K562 (cell line): Measurements from ENCODE around the gene REX1BD. TPM values are rescaled to one million over a fixed set of nuclear protein-coding genes. Genes with fewer than 3 reads are reported as not detected.

Experiments used
- ATAC-seq: fragments of 200-7000 bp; cut with Tn5 transposase; 3 replicates; pipeline ENCODE4 v1.9.1; 2020; ENCODE audit warnings: moderate library complexity
- BruUV-seq: library from RNA; stranded (reverse); fragments of 400-500 nt; replicated peaks from 2 replicates; lab custom pipeline; 2021; lab: Mats Ljungman, UMichigan
- CTCF ChIA-PET: fragments of 300-600 bp; formaldehyde crosslinking; extraction: SDS; loops from one replicate; lab custom pipeline; 2021; ENCODE audit warnings: low intra/inter-chr PET ratio; lab: Yijun Ruan, JAX
- POLR2A ChIA-PET: fragments of 300-600, 350-650 bp; sonication (Branson Sonifier 250); formaldehyde crosslinking; extraction: SDS; loops from one replicate; lab custom pipeline; 2021; ENCODE audit warnings: antibody characterized with exemption, inconsistent platforms; lab: Yijun Ruan, JAX
- DNase-seq, 4 experiments: peaks; one replicate each; pipeline versions ENCODE4 v3.0.0 to v3.0.0-alpha.2; 2011 to 2018; ENCODE audit warnings: low spot score in 3 of 4, mixed read lengths in 3 of 4; ENCODE audit errors: extremely low read depth in 1 of 4
- FAIRE-seq: peaks from 2 replicates; lab custom pipeline; 2011; peaks lifted over from hg19 to GRCh38; lab: Jason Lieb, UNC
- H2AFZ ChIP-seq: 2 replicates; pipeline ENCODE4 v1.6.0; 2011; ENCODE audit warnings: low read depth, low read length, control low read depth, inconsistent platforms
- H3K27ac ChIP-seq: fragments of 200-600 bp; 3 replicates; pipeline ENCODE4 v1.8.0; 2011; ENCODE audit warnings: low read depth, mild to moderate bottlenecking, control low read depth, inconsistent platforms, low read length, moderate library complexity, mixed read lengths; ENCODE audit errors: extremely low read depth
- H3K27me3 ChIP-seq, 2 experiments: fragments of 300-600 bp in 1 of 2; 2 replicates in 1 of 2; 3 replicates in 1 of 2; pipeline versions ENCODE4 v1.6.0 to v1.8.0; 2011; ENCODE audit warnings: inconsistent platforms in 2 of 2, low read length in 2 of 2, mild to moderate bottlenecking in 1 of 2, mixed read lengths in 1 of 2, moderate library complexity in 1 of 2; ENCODE audit not compliant: control insufficient read depth in 2 of 2, insufficient read depth in 2 of 2
- H3K36me3 ChIP-seq: fragments of 300-600 bp; 3 replicates; pipeline ENCODE4 v1.8.0; 2011; ENCODE audit warnings: mild to moderate bottlenecking, low read length, inconsistent platforms; ENCODE audit not compliant: control insufficient read depth, insufficient read depth
- H3K4me1 ChIP-seq, 2 experiments: fragments of 200-600 bp in 1 of 2; replicated peaks in 1 of 2; 2 replicates in 1 of 2; 3 replicates in 1 of 2; pipeline versions ENCODE4 v1.5.1 to v1.8.0; 2011; ENCODE audit warnings: inconsistent platforms in 2 of 2, low read length in 2 of 2, mild to moderate bottlenecking in 1 of 2, mixed read lengths in 1 of 2, moderate library complexity in 1 of 2; ENCODE audit not compliant: control insufficient read depth in 2 of 2, insufficient read depth in 2 of 2
- H3K4me2 ChIP-seq: 2 replicates; pipeline ENCODE4 v1.6.1; 2011; ENCODE audit warnings: low read length, control low read depth, inconsistent platforms, mixed read lengths; ENCODE audit not compliant: insufficient read depth
- H3K4me3 ChIP-seq: fragments of 200-600 bp; sonication (generic), shearing (Covaris generic); 2 replicates; pipeline ENCODE4 v1.5.1; 2016; ENCODE audit warnings: control low read depth, inconsistent platforms
- H3K79me2 ChIP-seq: fragments of 200-600 bp; 3 replicates; pipeline ENCODE4 v1.8.0; 2011; ENCODE audit warnings: low read length, inconsistent platforms; ENCODE audit not compliant: control insufficient read depth, insufficient read depth
- H3K9ac ChIP-seq, 2 experiments: 2 replicates each; pipeline versions ENCODE4 v1.6.0 to v1.6.1; 2011; ENCODE audit warnings: low read depth in 2 of 2, low read length in 2 of 2, control low read depth in 1 of 2, inconsistent platforms in 1 of 2, mild to moderate bottlenecking in 1 of 2, mixed read lengths in 1 of 2; ENCODE audit not compliant: insufficient read depth in 1 of 2
- H3K9me1 ChIP-seq: one replicate; pipeline ENCODE4 v1.6.0; 2011; ENCODE audit warnings: inconsistent platforms, mild to moderate bottlenecking, low read length, moderate library complexity; ENCODE audit not compliant: control insufficient read depth, insufficient read depth
- H3K9me3 ChIP-seq: replicated peaks from 2 replicates; pipeline ENCODE4 v1.5.1; 2011; ENCODE audit warnings: low read depth, low read length, inconsistent platforms; ENCODE audit not compliant: control insufficient read depth, insufficient read depth
- H4K20me1 ChIP-seq: replicated peaks from 2 replicates; pipeline ENCODE4 v1.6.1; 2011; ENCODE audit warnings: low read length, inconsistent platforms, mixed read lengths; ENCODE audit not compliant: control insufficient read depth, insufficient read depth
- CREBBP ChIP-seq: IDR thresholded peaks from one replicate; pipeline ENCODE4 v1.6.1; 2012; ENCODE audit warnings: low read depth, mild to moderate bottlenecking, control low read depth, inconsistent platforms, low read length
- KDM4B ChIP-seq, 2 experiments: fragments of 450-650 bp in 1 of 2; sonication (generic) in 1 of 2; IDR thresholded peaks; 2 replicates each; pipeline ENCODE4 v1.6.1; 2016 to 2017; ENCODE audit warnings: borderline replicate concordance in 2 of 2, antibody characterized with exemption in 1 of 2, low read depth in 1 of 2, mild to moderate bottlenecking in 1 of 2
- ZNF354B ChIP-seq: fragments of 250-450 bp; sonication (Bioruptor Pico); IDR thresholded peaks from 2 replicates; pipeline ENCODE4 v1.4.0; 2020
- WGBS: fragments of 100-300 bp; shearing (Covaris generic); methylation state at CpG from one replicate; pipeline ENCODE4 v1.1.6; 2016; ENCODE audit warnings: low coverage, mixed read lengths; ENCODE audit not compliant: insufficient coverage; ENCODE audit errors: missing lambda C conversion rate; 5-methylcytosine and 5-hydroxymethylcytosine counted together
- in situ Hi-C: fragments of 300-500 bp; cut with MboI; formaldehyde crosslinking; loops from 4 replicates; pipeline ENCODE4 v1.15.0; 2018; ENCODE audit warnings: inconsistent platforms, mixed read lengths
- intact Hi-C: fragments of 100-400 bp; cut with micrococcal nuclease; formaldehyde crosslinking; loops from 2 replicates; pipeline ENCODE4 v1.14.2; 2022
- polyA plus RNA-seq, 8 experiments: library from polyadenylated mRNA; depleted of rRNA in 4 of 8; stranded (reverse) in 5 of 8; unstranded in 3 of 8; fragments of >200 nt; fragmentation: Nextera tagmentation in 2 of 8; fragmentation: Illumina TruSeq in 1 of 8; extraction: Ambion mirVana in 2 of 8; extraction: Trizol in 1 of 8; gene quantifications; 2 replicates each; pipeline versions ENCODE4 v1.2.1 to v1.2.3, GENCODE V29; 2011 to 2014; ENCODE audit warnings: inconsistent platforms in 1 of 8, missing spikeins in 1 of 8
- total RNA-seq, 7 experiments: library from RNA; depleted of rRNA in 6 of 7; stranded (reverse); fragments of >200 nt in 6 of 7; fragmentation: Illumina TruSeq in 2 of 7; extraction: Trizol in 2 of 7; gene quantifications; 2 replicates each; pipeline versions ENCODE4 v1.2.1 to v1.2.3, GENCODE V29; 2011 to 2021; ENCODE audit warnings: low replicate concordance in 1 of 7
- TF ChIP-seq, protein P1 (sequence below): sonication (generic); formaldehyde crosslinking; IDR thresholded peaks from 2 replicates; pipeline ENCODE4 v1.8.0; 2022; ENCODE audit warnings: mild to moderate bottlenecking, missing genetic modification reagents
- TF ChIP-seq, protein P2 (sequence below): sonication (generic); formaldehyde crosslinking; IDR thresholded peaks from 2 replicates; pipeline ENCODE4 v1.9.0; 2022; ENCODE audit warnings: mild to moderate bottlenecking, missing genetic modification reagents
- TF ChIP-seq, protein P3 (sequence below): sonication (generic); formaldehyde crosslinking; IDR thresholded peaks from 2 replicates; pipeline ENCODE4 v1.8.0; 2022; ENCODE audit warnings: missing genetic modification reagents, mild to moderate bottlenecking, borderline replicate concordance

Gene REX1BD
- total and polyA plus RNA-seq, 9 of the 15 experiments (the other 6 are each of a cell fraction or from before 2014, with no cell fraction given) = 1.9 to 136 (median 13.8) TPM

DNA sequence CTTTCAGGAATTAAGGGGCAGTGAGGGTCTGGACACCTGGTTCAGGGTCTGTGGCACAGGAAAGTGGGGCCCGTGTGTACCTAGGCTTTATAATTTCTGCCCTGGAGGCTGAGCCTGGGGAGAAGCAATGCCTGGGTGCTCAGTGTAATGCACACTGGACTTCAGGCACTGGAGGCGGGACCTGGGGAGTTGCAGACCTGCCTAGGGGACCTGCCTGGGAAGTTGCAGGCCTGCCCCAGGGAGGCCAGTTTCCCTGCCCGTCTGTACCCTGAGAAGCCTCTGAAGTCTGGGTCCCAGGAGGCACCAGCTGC is 21.6 kb downstream of the REX1BD start:
- FAIRE-seq = no peak
- CTCF ChIA-PET = no interaction called here
- no peak overlapping the region for H3K4me2 ChIP-seq
- H3K27ac ChIP-seq = no peak overlapping the region
- H3K36me3 ChIP-seq = no peaks in the 10 kb centered on the region
- peaks cover 59 to 87% of the 10 kb centered on the region in 2 experiments for H3K27me3 ChIP-seq
- intact Hi-C loops = no loop called here
- no peak overlapping the region for H3K9ac ChIP-seq
- no peak overlapping the region for H3K4me3 ChIP-seq
- H3K9me3 ChIP-seq = no peaks in the 10 kb centered on the region
- POLR2A ChIA-PET = interaction anchor here (1.0 kb wide), 1 partner anchor 21 kb away, joined by 3 read pairs; no protein-coding TSS in a partner anchor
- no peaks in the 10 kb centered on the region for H3K79me2 ChIP-seq
- TF ChIP-seq, protein P1, sequence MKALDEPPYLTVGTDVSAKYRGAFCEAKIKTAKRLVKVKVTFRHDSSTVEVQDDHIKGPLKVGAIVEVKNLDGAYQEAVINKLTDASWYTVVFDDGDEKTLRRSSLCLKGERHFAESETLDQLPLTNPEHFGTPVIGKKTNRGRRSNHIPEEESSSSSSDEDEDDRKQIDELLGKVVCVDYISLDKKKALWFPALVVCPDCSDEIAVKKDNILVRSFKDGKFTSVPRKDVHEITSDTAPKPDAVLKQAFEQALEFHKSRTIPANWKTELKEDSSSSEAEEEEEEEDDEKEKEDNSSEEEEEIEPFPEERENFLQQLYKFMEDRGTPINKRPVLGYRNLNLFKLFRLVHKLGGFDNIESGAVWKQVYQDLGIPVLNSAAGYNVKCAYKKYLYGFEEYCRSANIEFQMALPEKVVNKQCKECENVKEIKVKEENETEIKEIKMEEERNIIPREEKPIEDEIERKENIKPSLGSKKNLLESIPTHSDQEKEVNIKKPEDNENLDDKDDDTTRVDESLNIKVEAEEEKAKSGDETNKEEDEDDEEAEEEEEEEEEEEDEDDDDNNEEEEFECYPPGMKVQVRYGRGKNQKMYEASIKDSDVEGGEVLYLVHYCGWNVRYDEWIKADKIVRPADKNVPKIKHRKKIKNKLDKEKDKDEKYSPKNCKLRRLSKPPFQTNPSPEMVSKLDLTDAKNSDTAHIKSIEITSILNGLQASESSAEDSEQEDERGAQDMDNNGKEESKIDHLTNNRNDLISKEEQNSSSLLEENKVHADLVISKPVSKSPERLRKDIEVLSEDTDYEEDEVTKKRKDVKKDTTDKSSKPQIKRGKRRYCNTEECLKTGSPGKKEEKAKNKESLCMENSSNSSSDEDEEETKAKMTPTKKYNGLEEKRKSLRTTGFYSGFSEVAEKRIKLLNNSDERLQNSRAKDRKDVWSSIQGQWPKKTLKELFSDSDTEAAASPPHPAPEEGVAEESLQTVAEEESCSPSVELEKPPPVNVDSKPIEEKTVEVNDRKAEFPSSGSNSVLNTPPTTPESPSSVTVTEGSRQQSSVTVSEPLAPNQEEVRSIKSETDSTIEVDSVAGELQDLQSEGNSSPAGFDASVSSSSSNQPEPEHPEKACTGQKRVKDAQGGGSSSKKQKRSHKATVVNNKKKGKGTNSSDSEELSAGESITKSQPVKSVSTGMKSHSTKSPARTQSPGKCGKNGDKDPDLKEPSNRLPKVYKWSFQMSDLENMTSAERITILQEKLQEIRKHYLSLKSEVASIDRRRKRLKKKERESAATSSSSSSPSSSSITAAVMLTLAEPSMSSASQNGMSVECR (CRISPR knock-in tag) = no peak
- no peak for TF ChIP-seq KDM4B (IDR thresholded peaks at IDR 0.05; ENCODE audit: borderline replicate concordance in 2 of 2, low read depth in 1 of 2)
- no peak for TF ChIP-seq ZNF354B
- no peak for TF ChIP-seq CREBBP
- TF ChIP-seq, protein P2, sequence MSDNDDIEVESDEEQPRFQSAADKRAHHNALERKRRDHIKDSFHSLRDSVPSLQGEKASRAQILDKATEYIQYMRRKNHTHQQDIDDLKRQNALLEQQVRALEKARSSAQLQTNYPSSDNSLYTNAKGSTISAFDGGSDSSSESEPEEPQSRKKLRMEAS = no peak
- TF ChIP-seq, protein P3, sequence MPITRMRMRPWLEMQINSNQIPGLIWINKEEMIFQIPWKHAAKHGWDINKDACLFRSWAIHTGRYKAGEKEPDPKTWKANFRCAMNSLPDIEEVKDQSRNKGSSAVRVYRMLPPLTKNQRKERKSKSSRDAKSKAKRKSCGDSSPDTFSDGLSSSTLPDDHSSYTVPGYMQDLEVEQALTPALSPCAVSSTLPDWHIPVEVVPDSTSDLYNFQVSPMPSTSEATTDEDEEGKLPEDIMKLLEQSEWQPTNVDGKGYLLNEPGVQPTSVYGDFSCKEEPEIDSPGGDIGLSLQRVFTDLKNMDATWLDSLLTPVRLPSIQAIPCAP = no peak
- TF ChIP-seq, all 486 proteins: peak for 0
- H4K20me1 ChIP-seq = peaks cover 26% of the 10 kb centered on the region
- H2AFZ ChIP-seq = no peak overlapping the region
- DNase-seq (no peak), ATAC-seq (no peak)
- no TSS peak for BruUV-seq
- peaks cover 0 to 64% of the 10 kb centered on the region in 2 experiments; a peak in 2 of 5 replicates for H3K4me1 ChIP-seq
- WGBS = 5% methylated on average over 3 of the region's 3 CpGs
- in situ Hi-C loops = no loop called here
- no peaks in the 10 kb centered on the region for H3K9me1 ChIP-seq
